ENCODE results near the gene OSBP2. TPM values are rescaled to one million over a fixed set of nuclear protein-coding genes. Genes with fewer than 3 reads are reported as not detected.
A peak's percentile ranks its signal among the peaks of the same experiment; 100 is the strongest.

Gene OSBP2
- total and polyA plus RNA-seq, 2 experiments from 2014 or later, result 2.1 to 2.9 TPM

DNA sequence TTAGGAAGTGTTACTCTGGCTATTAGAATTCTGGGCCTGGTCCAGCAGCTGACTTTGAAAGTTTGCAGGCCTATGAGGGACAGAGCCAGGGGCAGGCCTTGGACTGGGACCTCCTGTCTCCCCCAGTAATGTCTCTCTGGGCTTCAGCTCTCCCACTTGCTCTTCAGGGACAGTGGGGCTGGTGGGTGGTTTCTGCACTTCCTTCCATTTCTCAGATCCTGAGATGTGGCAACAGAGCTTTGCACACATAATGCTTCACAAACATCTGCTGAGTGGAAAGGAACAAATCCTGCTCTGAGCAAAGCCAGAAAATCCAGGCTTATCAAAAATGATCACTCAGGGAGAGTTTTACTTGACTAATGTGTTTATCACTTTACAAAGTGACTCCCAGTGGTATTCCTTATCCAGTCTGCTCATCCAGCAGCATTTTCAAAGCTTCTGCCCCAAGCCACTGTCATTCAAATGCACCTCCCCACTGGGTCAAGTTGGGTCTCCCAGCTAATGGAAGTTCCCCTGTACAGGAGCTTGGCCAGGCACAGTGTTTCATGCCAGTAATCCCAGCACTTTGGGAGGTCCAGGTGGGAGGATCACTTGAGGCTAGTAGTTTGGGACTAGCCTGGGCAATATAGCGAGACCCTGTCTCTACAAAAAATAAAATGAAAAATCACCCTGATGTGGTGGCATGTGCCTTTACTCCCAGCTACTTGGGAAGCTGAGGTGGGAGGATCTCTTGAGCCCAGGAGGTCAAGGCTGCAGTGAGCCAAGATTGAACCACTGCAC, 13.5 kb upstream of the OSBP2 start (continued):
- TF ChIP-seq, protein P1, sequence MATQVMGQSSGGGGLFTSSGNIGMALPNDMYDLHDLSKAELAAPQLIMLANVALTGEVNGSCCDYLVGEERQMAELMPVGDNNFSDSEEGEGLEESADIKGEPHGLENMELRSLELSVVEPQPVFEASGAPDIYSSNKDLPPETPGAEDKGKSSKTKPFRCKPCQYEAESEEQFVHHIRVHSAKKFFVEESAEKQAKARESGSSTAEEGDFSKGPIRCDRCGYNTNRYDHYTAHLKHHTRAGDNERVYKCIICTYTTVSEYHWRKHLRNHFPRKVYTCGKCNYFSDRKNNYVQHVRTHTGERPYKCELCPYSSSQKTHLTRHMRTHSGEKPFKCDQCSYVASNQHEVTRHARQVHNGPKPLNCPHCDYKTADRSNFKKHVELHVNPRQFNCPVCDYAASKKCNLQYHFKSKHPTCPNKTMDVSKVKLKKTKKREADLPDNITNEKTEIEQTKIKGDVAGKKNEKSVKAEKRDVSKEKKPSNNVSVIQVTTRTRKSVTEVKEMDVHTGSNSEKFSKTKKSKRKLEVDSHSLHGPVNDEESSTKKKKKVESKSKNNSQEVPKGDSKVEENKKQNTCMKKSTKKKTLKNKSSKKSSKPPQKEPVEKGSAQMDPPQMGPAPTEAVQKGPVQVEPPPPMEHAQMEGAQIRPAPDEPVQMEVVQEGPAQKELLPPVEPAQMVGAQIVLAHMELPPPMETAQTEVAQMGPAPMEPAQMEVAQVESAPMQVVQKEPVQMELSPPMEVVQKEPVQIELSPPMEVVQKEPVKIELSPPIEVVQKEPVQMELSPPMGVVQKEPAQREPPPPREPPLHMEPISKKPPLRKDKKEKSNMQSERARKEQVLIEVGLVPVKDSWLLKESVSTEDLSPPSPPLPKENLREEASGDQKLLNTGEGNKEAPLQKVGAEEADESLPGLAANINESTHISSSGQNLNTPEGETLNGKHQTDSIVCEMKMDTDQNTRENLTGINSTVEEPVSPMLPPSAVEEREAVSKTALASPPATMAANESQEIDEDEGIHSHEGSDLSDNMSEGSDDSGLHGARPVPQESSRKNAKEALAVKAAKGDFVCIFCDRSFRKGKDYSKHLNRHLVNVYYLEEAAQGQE (IDR thresholded peaks at IDR 0.05; ENCODE audit: unreplicated experiment), result no peak
- TF ChIP-seq JUNB (IDR thresholded peaks at IDR 0.05; ENCODE audit: unreplicated experiment) (no peak), EZH2phosphoT487 (IDR thresholded peaks at IDR 0.05; ENCODE audit: unreplicated experiment) (no peak)

DNA sequence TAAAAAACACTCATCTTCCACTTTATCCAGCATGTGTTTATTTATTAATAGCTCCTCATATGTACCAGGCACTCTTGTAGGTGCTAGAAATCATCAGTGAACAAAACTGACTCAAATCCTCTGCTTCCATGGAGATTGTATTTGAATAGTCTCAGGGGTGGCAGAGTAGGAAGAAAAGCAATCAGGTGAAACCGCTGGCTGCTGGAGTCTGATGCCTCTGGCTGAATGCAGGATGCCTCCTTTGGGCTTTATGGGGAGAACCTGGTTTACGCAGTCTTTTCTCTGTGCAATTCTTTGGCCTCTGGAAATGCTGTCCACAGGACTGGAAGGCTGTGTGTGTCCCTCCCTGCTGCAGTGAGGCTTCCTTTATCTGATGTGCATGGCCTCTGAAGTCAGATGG, 12.8 kb upstream of the OSBP2 start:
- TF ChIP-seq NANOG (IDR thresholded peaks at IDR 0.05; ENCODE audit: borderline replicate concordance) (no peak), ZNF114 (CRISPR knock-in tag; IDR thresholded peaks at IDR 0.05) (no peak), ZNF462 (CRISPR knock-in tag; IDR thresholded peaks at IDR 0.05) (no peak)
- H3K4me3 Mint-ChIP-seq, result no peak overlapping the region

More for the DNA sequence above, 12.8 kb upstream of the OSBP2 start:
- Mint-ChIP-seq H3K4me1 (peaks cover 25% of the 10 kb centered on the region), H3K27me3 (ENCODE audit: insufficient read depth, low read depth, poor library complexity) (peaks cover 5% of the 10 kb centered on the region), H3K9me3 (no peaks in the 10 kb centered on the region), H3K36me3 (ENCODE audit: low read depth) (no peaks in the 10 kb centered on the region), H3K27ac (no peak overlapping the region)
- no peaks in the 10 kb centered on the region for H4K20me1 ChIP-seq (replicated peaks; ENCODE audit: insufficient read depth)
- H3K27me3 ChIP-seq (ENCODE audit: insufficient read depth), result no peaks in the 10 kb centered on the region
- H3K36me3 ChIP-seq (ENCODE audit: insufficient read depth), result no peaks in the 10 kb centered on the region
- H3K79me2 ChIP-seq (replicated peaks; ENCODE audit: insufficient read depth), result no peaks in the 10 kb centered on the region
- H3K27ac ChIP-seq (ENCODE audit: low read depth), result no peak overlapping the region
- no peaks in the 10 kb centered on the region for H3K9me2 ChIP-seq (ENCODE audit: insufficient read depth)
- no peaks in the 10 kb centered on the region for H3F3A ChIP-seq (replicated peaks; ENCODE audit: low read depth)
- ATAC-seq (no peak), DNase-seq (ENCODE audit: low spot score) (no peak)
- H3K4me3 ChIP-seq, result no peak overlapping the region
- H2AFZ ChIP-seq, result peak overlapping the region; percentile 47
- H3K4me2 ChIP-seq, result no peak overlapping the region
- peaks cover 15% of the 10 kb centered on the region; the same call in 1 of the 2 replicates for H3K4me1 ChIP-seq (ENCODE audit: insufficient read depth)
